Neural cell (in vitro differentiated cells): Measurements from ENCODE around the gene DTHD1.

Source experiments
- EP300 ChIP-seq: fragments of 450-650 bp; conservative IDR thresholded peaks from 2 replicates; pipeline ENCODE4 v1.6.1; 2014; ENCODE audit warnings: antibody characterized with exemption, mild to moderate bottlenecking, moderate library complexity; ENCODE audit not compliant: poor library complexity, severe bottlenecking
- EZH2 ChIP-seq: fragments of 200-600, 300-800 bp; shearing (Covaris generic), sonication (generic); IDR thresholded peaks from 2 replicates; pipeline ENCODE4 v1.6.1; 2014; ENCODE audit warnings: antibody characterized with exemption, low read length, borderline replicate concordance, mild to moderate bottlenecking; ENCODE audit not compliant: insufficient read depth, poor library complexity, severe bottlenecking
- POLR2AphosphoS5 ChIP-seq: IDR thresholded peaks from 2 replicates; pipeline ENCODE4 v1.6.1; 2012
- RAD21 ChIP-seq: fragments of 450-650 bp; conservative IDR thresholded peaks from 2 replicates; pipeline ENCODE4 v1.6.1; 2014; ENCODE audit warnings: antibody characterized with exemption, mild to moderate bottlenecking, moderate library complexity
- SMC3 ChIP-seq: fragments of 450-650 bp; conservative IDR thresholded peaks from 2 replicates; pipeline ENCODE4 v1.6.1; 2014; ENCODE audit warnings: antibody characterized with exemption, mild to moderate bottlenecking, moderate library complexity; ENCODE audit not compliant: poor library complexity
- TAF1 ChIP-seq: IDR thresholded peaks from 2 replicates; pipeline ENCODE4 v1.6.1; 2012; ENCODE audit warnings: low read depth
- TF ChIP-seq, protein P1 (sequence below): fragments of 450-650 bp; IDR thresholded peaks from 2 replicates; pipeline ENCODE4 v1.5.1; 2014; ENCODE audit warnings: antibody characterized with exemption, mild to moderate bottlenecking, moderate library complexity; ENCODE audit not compliant: poor library complexity, severe bottlenecking

DNA sequence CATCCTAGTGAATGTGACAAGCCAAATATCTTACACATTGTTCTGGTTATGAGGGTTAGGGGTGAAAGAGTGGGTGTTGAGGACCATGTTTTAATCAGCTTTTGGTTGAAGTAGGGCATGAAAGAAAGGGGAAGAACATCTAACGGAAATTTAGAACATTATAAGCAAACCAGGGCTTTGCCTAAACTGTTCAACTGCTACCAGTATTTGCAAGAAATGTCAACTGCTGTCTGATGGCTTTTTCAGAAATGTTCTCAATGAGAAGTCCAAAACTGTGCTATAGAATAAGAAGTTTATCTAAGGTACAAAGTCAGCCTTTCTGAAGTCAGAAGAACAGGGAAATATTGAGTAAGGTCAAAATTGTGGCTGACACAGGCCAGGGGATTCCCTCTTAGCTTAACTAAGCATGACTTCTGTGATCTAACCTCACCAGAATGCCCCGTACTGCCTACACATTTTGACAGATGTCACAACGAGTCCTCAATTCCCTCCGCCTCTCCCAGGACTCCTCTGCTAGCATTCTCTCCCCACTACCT is 67.1 kb downstream of the DTHD1 start:
- TF ChIP-seq EZH2 (no peak), EP300 (no peak), POLR2AphosphoS5 (no peak), TAF1 (no peak), RAD21 (no peak), SMC3 (no peak)
- TF ChIP-seq, protein P1, sequence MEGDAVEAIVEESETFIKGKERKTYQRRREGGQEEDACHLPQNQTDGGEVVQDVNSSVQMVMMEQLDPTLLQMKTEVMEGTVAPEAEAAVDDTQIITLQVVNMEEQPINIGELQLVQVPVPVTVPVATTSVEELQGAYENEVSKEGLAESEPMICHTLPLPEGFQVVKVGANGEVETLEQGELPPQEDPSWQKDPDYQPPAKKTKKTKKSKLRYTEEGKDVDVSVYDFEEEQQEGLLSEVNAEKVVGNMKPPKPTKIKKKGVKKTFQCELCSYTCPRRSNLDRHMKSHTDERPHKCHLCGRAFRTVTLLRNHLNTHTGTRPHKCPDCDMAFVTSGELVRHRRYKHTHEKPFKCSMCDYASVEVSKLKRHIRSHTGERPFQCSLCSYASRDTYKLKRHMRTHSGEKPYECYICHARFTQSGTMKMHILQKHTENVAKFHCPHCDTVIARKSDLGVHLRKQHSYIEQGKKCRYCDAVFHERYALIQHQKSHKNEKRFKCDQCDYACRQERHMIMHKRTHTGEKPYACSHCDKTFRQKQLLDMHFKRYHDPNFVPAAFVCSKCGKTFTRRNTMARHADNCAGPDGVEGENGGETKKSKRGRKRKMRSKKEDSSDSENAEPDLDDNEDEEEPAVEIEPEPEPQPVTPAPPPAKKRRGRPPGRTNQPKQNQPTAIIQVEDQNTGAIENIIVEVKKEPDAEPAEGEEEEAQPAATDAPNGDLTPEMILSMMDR: no peak
